Neuronal stem cell (in vitro differentiated cells): Measurements from ENCODE around the gene HSPA1L.

Experiments used
- DNase-seq: peaks from one replicate; pipeline ENCODE4 v3.0.0-alpha.2; 2013; ENCODE audit warnings: low spot score
- H2AFZ ChIP-seq: one replicate; pipeline ENCODE4 v1.6.1; 2013; ENCODE audit warnings: mild to moderate bottlenecking, low read length, inconsistent platforms
- H2AK5ac ChIP-seq: 2 replicates; pipeline ENCODE4 v1.6.1; 2013; ENCODE audit warnings: low read depth, mild to moderate bottlenecking, inconsistent platforms, low read length, moderate library complexity, mixed read lengths
- H2BK120ac ChIP-seq: 2 replicates; pipeline ENCODE4 v1.6.1; 2013; ENCODE audit warnings: low read depth, mild to moderate bottlenecking, inconsistent platforms, low read length, moderate library complexity, mixed read lengths
- H2BK12ac ChIP-seq: one replicate; pipeline ENCODE4 v1.6.1; 2013; ENCODE audit warnings: low read length, inconsistent platforms
- H2BK15ac ChIP-seq: 2 replicates; pipeline ENCODE4 v1.6.1; 2013; ENCODE audit warnings: mild to moderate bottlenecking, low read length, inconsistent platforms, mixed read lengths
- H2BK5ac ChIP-seq: one replicate; pipeline ENCODE4 v1.6.1; 2013; ENCODE audit warnings: inconsistent platforms, mild to moderate bottlenecking, low read length, moderate library complexity
- H3K14ac ChIP-seq: one replicate; pipeline ENCODE4 v1.6.1; 2013; ENCODE audit warnings: low read length, inconsistent platforms
- H3K18ac ChIP-seq: 2 replicates; pipeline ENCODE4 v1.6.1; 2013; ENCODE audit warnings: low read length, inconsistent platforms
- H3K23ac ChIP-seq: 2 replicates; pipeline ENCODE4 v1.6.1; 2013; ENCODE audit warnings: low read depth, mild to moderate bottlenecking, mixed read lengths, low read length, inconsistent platforms; ENCODE audit not compliant: poor library complexity
- H3K27ac ChIP-seq: replicated peaks from 3 replicates; pipeline ENCODE4 v1.5.1; 2013; ENCODE audit warnings: low read length, inconsistent platforms
- H3K27me3 ChIP-seq, 3 experiments: 2 replicates each; pipeline ENCODE4 v1.6.1; 2013; ENCODE audit warnings: low read length in 3 of 3, mild to moderate bottlenecking in 2 of 3, inconsistent platforms in 1 of 3, low read depth in 1 of 3, mixed read lengths in 1 of 3, moderate library complexity in 1 of 3; ENCODE audit not compliant: control insufficient read depth in 3 of 3, insufficient read depth in 3 of 3
- H3K36me3 ChIP-seq, 2 donors: replicated peaks in 1 of 2; 2 replicates each; pipeline ENCODE4 v1.6.1; 2013; ENCODE audit warnings: low read length in 2 of 2; ENCODE audit not compliant: control insufficient read depth in 2 of 2, insufficient read depth in 2 of 2
- H3K4ac ChIP-seq: 2 replicates; pipeline ENCODE4 v1.6.1; 2013; ENCODE audit warnings: inconsistent platforms, mild to moderate bottlenecking, low read length, moderate library complexity
- H3K4me1 ChIP-seq, 2 donors: 1 replicate in 1 of 2; 2 replicates in 1 of 2; pipeline ENCODE4 v1.6.1; 2013; ENCODE audit warnings: low read length in 2 of 2, low read depth in 1 of 2; ENCODE audit not compliant: control insufficient read depth in 2 of 2, insufficient read depth in 1 of 2
- H3K4me2 ChIP-seq: one replicate; pipeline ENCODE4 v1.6.1; 2013; ENCODE audit warnings: mild to moderate bottlenecking, low read length, inconsistent platforms; ENCODE audit not compliant: insufficient read depth, poor library complexity, severe bottlenecking
- H3K4me3 ChIP-seq, 2 donors: 2 replicates each; pipeline ENCODE4 v1.5.1; 2013; ENCODE audit warnings: low read length in 2 of 2, mild to moderate bottlenecking in 2 of 2, inconsistent platforms in 1 of 2, moderate library complexity in 1 of 2
- H3K79me1 ChIP-seq: one replicate; pipeline ENCODE4 v1.6.1; 2013; ENCODE audit warnings: low read depth, mild to moderate bottlenecking, inconsistent platforms, low read length, moderate library complexity
- H3K9ac ChIP-seq: one replicate; pipeline ENCODE4 v1.6.1; 2013; ENCODE audit warnings: mild to moderate bottlenecking, low read depth, low read length, inconsistent platforms; ENCODE audit not compliant: poor library complexity
- H3K9me3 ChIP-seq, 2 donors: replicated peaks in 1 of 2; 2 replicates each; pipeline versions ENCODE3 to v1.6.1; 2013; ENCODE audit warnings: low read length in 2 of 2, mild to moderate bottlenecking in 2 of 2, inconsistent platforms in 1 of 2, low read depth in 1 of 2, mixed read lengths in 1 of 2, moderate library complexity in 1 of 2; ENCODE audit not compliant: control insufficient read depth in 2 of 2, insufficient read depth in 1 of 2
- H4K8ac ChIP-seq: one replicate; pipeline ENCODE4 v1.6.1; 2013; ENCODE audit warnings: low read depth, mild to moderate bottlenecking, inconsistent platforms, low read length, moderate library complexity
- H4K91ac ChIP-seq: one replicate; pipeline ENCODE4 v1.6.1; 2013; ENCODE audit warnings: low read length, low read depth, mild to moderate bottlenecking, inconsistent platforms; ENCODE audit not compliant: poor library complexity
- WGBS, 2 donors: extraction: QIAGEN DNeasy Blood & Tissue Kit; methylation state at CpG; one replicate each; pipeline ENCODE4 v1.1.7; 2013; ENCODE audit warnings: missing lambda C conversion rate in 2 of 2, mixed read lengths in 1 of 2; ENCODE audit not compliant: insufficient read length in 2 of 2, insufficient replicate concordance in 1 of 2; ENCODE audit errors: extremely low coverage in 2 of 2; 5-methylcytosine and 5-hydroxymethylcytosine counted together

The HSPA1L gene

DNA sequence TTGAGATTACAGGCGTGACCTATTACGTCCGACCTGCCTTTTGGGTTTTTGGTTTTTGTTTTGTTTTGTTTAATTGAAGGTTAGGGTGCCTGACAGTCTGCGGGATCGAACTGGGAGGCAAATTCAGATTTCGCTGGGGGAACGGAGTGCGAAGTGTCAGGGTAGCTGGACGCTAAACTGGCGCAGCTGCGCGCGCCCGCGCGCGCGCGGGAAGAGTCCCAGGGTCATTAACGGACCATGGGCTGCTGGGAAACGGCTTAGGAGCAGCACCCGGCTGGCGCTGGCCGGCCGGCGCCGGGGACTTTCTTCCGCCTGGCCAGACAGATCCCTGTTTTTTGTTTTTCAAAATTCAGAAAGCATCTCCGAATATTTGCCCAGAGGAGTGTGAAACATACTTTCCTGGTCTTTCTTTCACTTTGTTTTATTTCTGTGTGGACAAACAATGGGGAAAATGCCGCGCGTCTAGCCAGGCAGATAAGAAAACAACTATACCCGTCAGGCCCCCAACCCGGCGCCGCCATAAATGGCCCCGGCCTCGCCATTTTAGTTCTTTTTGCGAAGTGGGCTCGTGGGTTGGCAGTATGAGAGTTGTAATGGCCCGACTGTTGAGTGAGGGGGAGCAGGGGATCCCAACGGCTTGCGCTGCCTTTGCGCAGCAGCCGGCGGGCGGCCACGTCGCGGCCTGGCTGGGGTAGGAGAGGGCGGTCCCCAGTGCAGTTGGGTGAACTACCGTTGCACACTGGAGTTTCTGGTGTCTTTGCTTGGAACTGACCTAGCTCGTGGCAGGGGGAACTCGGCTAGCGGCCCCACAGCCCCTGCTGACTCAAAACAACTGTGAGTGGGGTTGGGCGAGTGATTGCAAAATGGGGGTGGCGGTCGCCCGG lies 19.5 kb upstream of the HSPA1L start:
- peak overlapping the region; percentile 78 for H2BK12ac ChIP-seq
- no CpG with 5 or more reads among the region's 59 CpGs for WGBS, 2 donors
- peak; percentile 75 for DNase-seq

GRCh38 chr6:31831350-31832215 lies 16.5 kb upstream of the HSPA1L start:
- H3K23ac ChIP-seq = peak overlapping the region; percentile 2
- H2BK120ac ChIP-seq = no peak overlapping the region
- no peak overlapping the region for H3K4me3 ChIP-seq
- peaks cover 8% of the 10 kb centered on the region for H3K79me1 ChIP-seq
- H3K14ac ChIP-seq = no peak overlapping the region
- WGBS, 2 donors = no CpG with 5 or more reads among the region's 15 CpGs
- H3K9ac ChIP-seq = no peak overlapping the region
- H3K4ac ChIP-seq = no peak overlapping the region
- no peak for DNase-seq
- no peak overlapping the region for H2BK5ac ChIP-seq
- H2AFZ ChIP-seq = no peak overlapping the region
- no peaks in the 10 kb centered on the region for H3K9me3 ChIP-seq
- H3K36me3 ChIP-seq = peaks cover 4 to 16% of the 10 kb centered on the region in 2 donors
- no peak overlapping the region for H4K91ac ChIP-seq
- H3K4me1 ChIP-seq = peaks cover 7 to 8% of the 10 kb centered on the region in 2 donors
- no peak overlapping the region for H4K8ac ChIP-seq
- H3K27me3 ChIP-seq = no peaks in the 10 kb centered on the region
- no peak overlapping the region for H3K27ac ChIP-seq
- H2BK12ac ChIP-seq = no peak overlapping the region
- H3K18ac ChIP-seq = no peak overlapping the region
- no peak overlapping the region for H3K4me2 ChIP-seq
- no peak overlapping the region for H2AK5ac ChIP-seq
- H2BK15ac ChIP-seq = no peak overlapping the region

More for the DNA sequence above, 19.5 kb upstream of the HSPA1L start:
- peak overlapping the region; percentile 65 for H3K4me2 ChIP-seq
- H3K4ac ChIP-seq = peak overlapping the region; percentile 97
- peak overlapping the region; percentile 100 for H3K14ac ChIP-seq
- H4K8ac ChIP-seq = no peak overlapping the region
- peak overlapping the region; percentile 97 for H2BK5ac ChIP-seq
- H3K9ac ChIP-seq = peak overlapping the region; percentile 100
- H2BK120ac ChIP-seq = peak overlapping the region; percentile 95
- H2BK15ac ChIP-seq = peak overlapping the region; percentile 72
- H4K91ac ChIP-seq = no peak overlapping the region
- peaks cover 0 to 3% of the 10 kb centered on the region in 2 donors for H3K9me3 ChIP-seq
- H3K36me3 ChIP-seq = peaks cover 25 to 46% of the 10 kb centered on the region in 2 donors
- H3K79me1 ChIP-seq = peaks cover 8% of the 10 kb centered on the region
- H3K4me1 ChIP-seq = peaks cover 5 to 16% of the 10 kb centered on the region in 2 donors
- H3K18ac ChIP-seq = peak overlapping the region; percentile 100
- H3K4me3 ChIP-seq = peak overlapping the region; percentile 92 to 99
- peak overlapping the region; percentile 84 for H3K27ac ChIP-seq
- peak overlapping the region; percentile 98 for H2AK5ac ChIP-seq
- no peaks in the 10 kb centered on the region for H3K27me3 ChIP-seq
- peak overlapping the region; percentile 77 for H2AFZ ChIP-seq
- peak overlapping the region; percentile 100 for H3K23ac ChIP-seq

GRCh38 chr6:31830886-31831335 lies 15.8 kb upstream of the HSPA1L start:
- Histone ChIP-seq H2AFZ (no peak overlapping the region), H3K27ac (no peak overlapping the region), H3K36me3 (peaks cover 0 to 9% of the 10 kb centered on the region in 2 donors), H3K4me3 (peak overlapping the region in 1 of 2 donors; percentile 78), H4K8ac (no peak overlapping the region), H3K23ac (no peak overlapping the region), H3K4ac (no peak overlapping the region), H2BK15ac (no peak overlapping the region), H2BK120ac (no peak overlapping the region), H3K18ac (no peak overlapping the region), H3K27me3 (no peaks in the 10 kb centered on the region), H3K4me1 (peaks cover under 1 to 6% of the 10 kb centered on the region in 2 donors), H3K79me1 (peaks cover 5% of the 10 kb centered on the region), H3K9ac (no peak overlapping the region), H2BK5ac (no peak overlapping the region), H2AK5ac (no peak overlapping the region), H2BK12ac (no peak overlapping the region), H3K9me3 (no peaks in the 10 kb centered on the region), H3K4me2 (peak overlapping the region; percentile 54), H4K91ac (no peak overlapping the region), H3K14ac (no peak overlapping the region)
- DNase-seq = no peak
- no CpG with 5 or more reads among the region's 6 CpGs for WGBS, 2 donors
